Upper lobe of right lung (tissue), 1 donor: ENCODE results near the gene FBXO28. TPM values are rescaled to one million over a fixed set of nuclear protein-coding genes. Genes with fewer than 3 reads are reported as not detected.

Experiments used
- ATAC-seq: fragments of 200-7000 bp; cut with Tn5 transposase; one replicate; pipeline ENCODE4 v1.9.1; 2020; ENCODE audit warnings: mild to moderate bottlenecking, moderate library complexity
- DNase-seq: peaks from one replicate; pipeline ENCODE4 v3.0.0-alpha.2; 2020
- H3K27ac ChIP-seq: fragments of 200-600 bp; one replicate; pipeline ENCODE4 v1.8.0; 2022
- H3K27me3 ChIP-seq: fragments of 200-600 bp; one replicate; pipeline ENCODE4 v1.8.0; 2022; ENCODE audit warnings: mild to moderate bottlenecking
- H3K36me3 ChIP-seq: fragments of 200-600 bp; one replicate; pipeline ENCODE4 v1.8.0; 2022
- H3K4me1 ChIP-seq: fragments of 200-600 bp; one replicate; pipeline ENCODE4 v1.8.0; 2022
- H3K4me3 ChIP-seq: fragments of 200-600 bp; one replicate; pipeline ENCODE4 v1.8.0; 2022; ENCODE audit warnings: mild to moderate bottlenecking
- H3K9me3 ChIP-seq: fragments of 200-600 bp; one replicate; pipeline ENCODE4 v1.8.0; 2022
- CTCF ChIP-seq: fragments of 200-600 bp; IDR thresholded peaks from one replicate; pipeline ENCODE4 v1.8.0; 2022; ENCODE audit warnings: antibody characterized with exemption
- intact Hi-C: fragments of 100-400 bp; cut with DNase I; formaldehyde crosslinking; loops from one replicate; pipeline ENCODE4 v1.11.0; 2022
- total RNA-seq: library from RNA; stranded (reverse); fragmentation: NEBNext Ultra II Directional; extraction: Animal tissue kit (Norgen Biotek cat#: 25700); gene quantifications from one replicate; pipeline ENCODE4 v1.2.1, GENCODE V29; 2021
- donor health status: DM: no; HTN: yes; CAD: no; lungs with severe emphysema.

Gene FBXO28
- total RNA-seq, 1 donor from 2014 or later: 24.9 TPM

GRCh38 chr1:224137518-224137917 lies 23.6 kb downstream of the FBXO28 start:
- ATAC-seq (no peak), DNase-seq (no peak)
- intact Hi-C loops: no loop called here
- no peak for TF ChIP-seq CTCF
- Histone ChIP-seq H3K4me3 (no peak overlapping the region), H3K9me3 (no peaks in the 10 kb centered on the region), H3K4me1 (no peaks in the 10 kb centered on the region), H3K27me3 (no peaks in the 10 kb centered on the region), H3K27ac (no peak overlapping the region), H3K36me3 (peaks cover 72% of the 10 kb centered on the region)

- TF ChIP-seq CTCF: no peak
- DNase-seq (no peak), ATAC-seq (no peak)
- no peak overlapping the region for H3K27ac ChIP-seq
- no peak overlapping the region for H3K4me3 ChIP-seq
- H3K4me1 ChIP-seq: no peaks in the 10 kb centered on the region
- no peaks in the 10 kb centered on the region for H3K9me3 ChIP-seq
- H3K27me3 ChIP-seq: no peaks in the 10 kb centered on the region
- intact Hi-C loops: no loop called here
- peaks cover 65% of the 10 kb centered on the region for H3K36me3 ChIP-seq
These were observed 24.3 kb downstream of the FBXO28 start for GRCh38 chr1:224138198-224138597.

GRCh38 chr1:224141693-224142092 lies 27.8 kb downstream of the FBXO28 start:
- DNase-seq (no peak), ATAC-seq (no peak)
- intact Hi-C loops: no loop called here
- no peaks in the 10 kb centered on the region for H3K4me1 ChIP-seq
- H3K27ac ChIP-seq: no peak overlapping the region
- peaks cover 45% of the 10 kb centered on the region for H3K36me3 ChIP-seq
- TF ChIP-seq CTCF: no peak
- no peaks in the 10 kb centered on the region for H3K9me3 ChIP-seq
- H3K4me3 ChIP-seq: no peak overlapping the region
- H3K27me3 ChIP-seq: no peaks in the 10 kb centered on the region

- Histone ChIP-seq H3K9me3 (no peaks in the 10 kb centered on the region), H3K4me1 (no peaks in the 10 kb centered on the region), H3K4me3 (no peak overlapping the region), H3K27ac (no peak overlapping the region), H3K27me3 (no peaks in the 10 kb centered on the region), H3K36me3 (peaks cover 30% of the 10 kb centered on the region)
- no peak for DNase-seq
- intact Hi-C loops: no loop called here
- no peak for TF ChIP-seq CTCF
- ATAC-seq: no peak
These were observed 35.8 kb downstream of the FBXO28 start for GRCh38 chr1:224149709-224150108.

GRCh38 chr1:224151117-224151516 lies 37.2 kb downstream of the FBXO28 start:
- no peak for TF ChIP-seq CTCF
- no peak overlapping the region for H3K27ac ChIP-seq
- no peak overlapping the region for H3K4me3 ChIP-seq
- peaks cover 31% of the 10 kb centered on the region for H3K36me3 ChIP-seq
- intact Hi-C loops: no loop called here
- no peak for ATAC-seq
- no peaks in the 10 kb centered on the region for H3K4me1 ChIP-seq
- no peaks in the 10 kb centered on the region for H3K27me3 ChIP-seq
- H3K9me3 ChIP-seq: no peaks in the 10 kb centered on the region
- no peak for DNase-seq

- Histone ChIP-seq H3K27ac (no peak overlapping the region), H3K4me1 (no peaks in the 10 kb centered on the region), H3K27me3 (no peaks in the 10 kb centered on the region), H3K9me3 (no peaks in the 10 kb centered on the region), H3K36me3 (peaks cover 70% of the 10 kb centered on the region), H3K4me3 (no peak overlapping the region)
- TF ChIP-seq CTCF: no peak
- DNase-seq (no peak), ATAC-seq (no peak)
- intact Hi-C loops: no loop called here
These were observed 43.4 kb downstream of the FBXO28 start for GRCh38 chr1:224157316-224157715.
